Anterior cingulate cortex (tissue), 58 donors: ENCODE measurements around the gene CTIF.

Experiments used
- DNase-seq, 58 donors: peaks; one replicate each; lab custom pipeline; 2025; lab: John Stamatoyannopoulos, UW

CTIF gene

GRCh38 chr18:48834413-48835031 lies 295.7 kb downstream of the CTIF start:
- peak in 26 of 58 donors; percentile 8 to 60 (median 33) for DNase-seq

- DNase-seq = no peak
Observed at GRCh38 chr18:48835119-48835518, 296.3 kb downstream of the CTIF start.

- DNase-seq = no peak
Observed at GRCh38 chr18:48835745-48836170, 296.9 kb downstream of the CTIF start.

- no peak for DNase-seq
Observed at GRCh38 chr18:48836231-48836805, 297.5 kb downstream of the CTIF start.

GRCh38 chr18:48836806-48837615 lies 298.2 kb downstream of the CTIF start:
- DNase-seq = no peak

- no peak for DNase-seq
Observed at GRCh38 chr18:48837676-48838075, 298.8 kb downstream of the CTIF start.

GRCh38 chr18:48838166-48838775 lies 299.4 kb downstream of the CTIF start:
- DNase-seq = no peak

GRCh38 chr18:48838921-48839818 lies 300.3 kb downstream of the CTIF start:
- DNase-seq = no peak

- no peak for DNase-seq
Observed at GRCh38 chr18:48839819-48840490, 301.1 kb downstream of the CTIF start.

- DNase-seq = peak in 38 of 58 donors; percentile 17 to 87 (median 54)
Observed at GRCh38 chr18:48840491-48840877, 301.7 kb downstream of the CTIF start.

GRCh38 chr18:48841381-48842258 lies 302.8 kb downstream of the CTIF start:
- DNase-seq = peak in 11 of 58 donors; percentile 16 to 51 (median 28)

GRCh38 chr18:48842259-48843061 lies 303.6 kb downstream of the CTIF start:
- no peak for DNase-seq

- DNase-seq = no peak
Observed at GRCh38 chr18:48843162-48843561, 304.3 kb downstream of the CTIF start.

- no peak for DNase-seq
Observed at GRCh38 chr18:48843596-48843995, 304.8 kb downstream of the CTIF start.

GRCh38 chr18:48844271-48844670 lies 305.4 kb downstream of the CTIF start:
- no peak for DNase-seq

- DNase-seq = no peak
Observed at GRCh38 chr18:48845174-48845573, 306.3 kb downstream of the CTIF start.

- no peak for DNase-seq
Observed at GRCh38 chr18:48846423-48846932, 307.6 kb downstream of the CTIF start.
